SK-N-SH (cell line): ENCODE measurements around the gene RRP9. TPM values are rescaled to one million over a fixed set of nuclear protein-coding genes. Genes with fewer than 3 reads are reported as not detected.

Experiments
- CTCF ChIA-PET: fragments of 300-600, 350-600 bp; formaldehyde crosslinking; extraction: SDS; loops from one replicate; lab custom pipeline; 2021; lab: Yijun Ruan, JAX
- POLR2A ChIA-PET: fragments of 350-600 bp; sonication (Branson Sonifier 250); formaldehyde crosslinking; extraction: SDS; loops from one replicate; lab custom pipeline; 2020; ENCODE audit warnings: antibody characterized with exemption, inconsistent platforms; lab: Yijun Ruan, JAX
- DNase-seq: peaks from one replicate; pipeline ENCODE4 v3.0.0; 2012
- H2AFZ ChIP-seq: fragments of 200-600 bp; sonication (generic); 2 replicates; pipeline ENCODE4 v1.8.1; 2016; ENCODE audit warnings: antibody characterized with exemption, mild to moderate bottlenecking, low read depth
- H3F3A ChIP-seq: fragments of 200-600 bp; sonication (generic); replicated peaks from 2 replicates; pipeline ENCODE3; 2016; ENCODE audit warnings: antibody characterized with exemption, mild to moderate bottlenecking; ENCODE audit not compliant: insufficient read depth
- H3K27ac ChIP-seq, 2 experiments: fragments of 200-500 bp in 1 of 2; fragments of 200-600 bp in 1 of 2; sonication (Bioruptor generic) in 1 of 2; sonication (generic), shearing (Covaris generic) in 1 of 2; 2 replicates each; pipeline versions ENCODE4 v1.5.1 to v1.6.1; 2014 to 2016; ENCODE audit warnings: low read depth in 2 of 2, inconsistent platforms in 1 of 2, low read length in 1 of 2, mild to moderate bottlenecking in 1 of 2, mixed read lengths in 1 of 2
- H3K27me3 ChIP-seq: fragments of 200-600 bp; sonication (generic), shearing (Covaris generic); 2 replicates; pipeline ENCODE4 v1.6.1; 2016; ENCODE audit warnings: mixed run types; ENCODE audit not compliant: insufficient read depth
- H3K36me3 ChIP-seq, 2 experiments: fragments of 200-500 bp in 1 of 2; fragments of 200-600 bp in 1 of 2; sonication (Bioruptor generic) in 1 of 2; sonication (generic) in 1 of 2; replicated peaks in 1 of 2; 2 replicates each; pipeline versions ENCODE3 to v1.5.1; 2014 to 2016; ENCODE audit warnings: low read length in 1 of 2, mild to moderate bottlenecking in 1 of 2; ENCODE audit not compliant: insufficient read depth in 2 of 2, control insufficient read depth in 1 of 2
- H3K4me1 ChIP-seq, 2 experiments: fragments of 200-500 bp in 1 of 2; fragments of 200-600 bp in 1 of 2; sonication (Bioruptor generic) in 1 of 2; sonication (generic), shearing (Covaris generic) in 1 of 2; 2 replicates each; pipeline versions ENCODE4 v1.5.1 to v1.6.1; 2014 to 2016; ENCODE audit warnings: low read depth in 1 of 2, low read length in 1 of 2, mixed run types in 1 of 2; ENCODE audit not compliant: insufficient read depth in 2 of 2, control insufficient read depth in 1 of 2
- H3K4me2 ChIP-seq: fragments of 200-600 bp; sonication (generic), shearing (Covaris generic); 2 replicates; pipeline ENCODE4 v1.6.1; 2017; ENCODE audit warnings: mixed run types
- H3K4me3 ChIP-seq, 2 experiments: fragments of 200-500 bp in 1 of 2; fragments of 200-600 bp in 1 of 2; sonication (Bioruptor generic) in 1 of 2; sonication (generic), shearing (Covaris generic) in 1 of 2; 2 replicates each; pipeline versions ENCODE4 v1.5.1 to v1.8.1; 2014 to 2016; ENCODE audit warnings: low read depth in 2 of 2, inconsistent platforms in 1 of 2, low read length in 1 of 2, mild to moderate bottlenecking in 1 of 2, mixed read lengths in 1 of 2, moderate library complexity in 1 of 2
- H3K79me2 ChIP-seq: fragments of 200-600 bp; sonication (generic); 2 replicates; pipeline ENCODE4 v1.8.1; 2017; ENCODE audit warnings: mild to moderate bottlenecking; ENCODE audit not compliant: insufficient read depth
- H3K9ac ChIP-seq: fragments of 200-600 bp; sonication (generic); 2 replicates; pipeline ENCODE4 v1.6.1; 2017; ENCODE audit warnings: mixed run types
- H3K9me2 ChIP-seq: fragments of 200-600 bp; sonication (generic); 2 replicates; pipeline ENCODE4 v1.6.1; 2017; ENCODE audit warnings: mixed run types
- H3K9me3 ChIP-seq: fragments of 200-600 bp; sonication (generic); 2 replicates; pipeline ENCODE4 v1.6.1; 2017; ENCODE audit warnings: mixed run types, mild to moderate bottlenecking, moderate library complexity
- H4K20me1 ChIP-seq: fragments of 200-600 bp; sonication (generic); 2 replicates; pipeline ENCODE4 v1.6.1; 2017; ENCODE audit warnings: mild to moderate bottlenecking, mixed run types; ENCODE audit not compliant: insufficient read depth
- CHD2 ChIP-seq: fragments of 150-350 bp; IDR thresholded peaks from 2 replicates; pipeline ENCODE4 v1.6.1; 2018; ENCODE audit warnings: low read length; ENCODE audit not compliant: partially characterized antibody
- ELF1 ChIP-seq: IDR thresholded peaks from 2 replicates; pipeline ENCODE4 v1.4.0; 2012
- EP300 ChIP-seq, 2 experiments: IDR thresholded peaks; 2 replicates each; pipeline versions ENCODE4 v1.4.0 to v1.6.1; 2012; ENCODE audit warnings: borderline replicate concordance in 1 of 2, low read depth in 1 of 2, low read length in 1 of 2
- EZH2phosphoT487 ChIP-seq: fragments of 200-600 bp; sonication (generic); IDR thresholded peaks from 2 replicates; pipeline ENCODE4 v1.6.1; 2017; ENCODE audit warnings: low read depth, mixed run types, mild to moderate bottlenecking, antibody characterized with exemption, moderate library complexity, borderline replicate concordance
- FOXJ3 ChIP-seq: sonication (generic); formaldehyde crosslinking; IDR thresholded peaks from 2 replicates; pipeline ENCODE4 v1.5.1; 2020; ENCODE audit warnings: mild to moderate bottlenecking, missing genetic modification reagents
- FOXM1 ChIP-seq: IDR thresholded peaks from 2 replicates; pipeline ENCODE4 v1.4.0; 2012; ENCODE audit warnings: low read depth, mild to moderate bottlenecking
- GABPA ChIP-seq: IDR thresholded peaks from 2 replicates; pipeline ENCODE4 v1.4.0; 2012; ENCODE audit warnings: low read depth, mild to moderate bottlenecking
- JUND ChIP-seq: IDR thresholded peaks from 2 replicates; pipeline ENCODE4 v1.4.0; 2012
- MEF2A ChIP-seq: IDR thresholded peaks from 2 replicates; pipeline ENCODE4 v1.4.0; 2012; ENCODE audit warnings: low read depth, borderline replicate concordance
- MXI1 ChIP-seq: IDR thresholded peaks from 2 replicates; pipeline ENCODE4 v1.6.1; 2012; ENCODE audit warnings: mild to moderate bottlenecking, low read depth, low read length, improper control_type of control experiment
- NFIC ChIP-seq: IDR thresholded peaks from 2 replicates; pipeline ENCODE4 v1.4.0; 2012; ENCODE audit warnings: borderline replicate concordance
- NRF1 ChIP-seq: IDR thresholded peaks from 2 replicates; pipeline ENCODE4 v1.6.1; 2012; ENCODE audit warnings: low read depth, mild to moderate bottlenecking, low read length
- POLR2AphosphoS5 ChIP-seq: IDR thresholded peaks from 2 replicates; pipeline ENCODE4 v1.6.1; 2012; ENCODE audit warnings: low read depth, low read length
- RAD21 ChIP-seq: IDR thresholded peaks from 2 replicates; pipeline ENCODE4 v1.6.1; 2012; ENCODE audit warnings: mild to moderate bottlenecking, low read length
- RCOR1 ChIP-seq: fragments of 150-350 bp; IDR thresholded peaks from 2 replicates; pipeline ENCODE4 v1.6.1; 2017; ENCODE audit warnings: antibody characterized with exemption, low read length
- RFX5 ChIP-seq: IDR thresholded peaks from 2 replicates; pipeline ENCODE4 v1.6.1; 2012; ENCODE audit warnings: mild to moderate bottlenecking, improper control_type of control experiment, low read length
- SIN3A ChIP-seq: IDR thresholded peaks from 2 replicates; pipeline ENCODE4 v1.6.1; 2012; ENCODE audit warnings: low read depth, mild to moderate bottlenecking, low read length, moderate library complexity, borderline replicate concordance
- SMC3 ChIP-seq: IDR thresholded peaks from 2 replicates; pipeline ENCODE4 v1.6.1; 2012; ENCODE audit warnings: low read depth, low read length, improper control_type of control experiment
- TAF1 ChIP-seq: IDR thresholded peaks from 2 replicates; pipeline ENCODE4 v1.6.1; 2012; ENCODE audit warnings: low read depth, mild to moderate bottlenecking, low read length, moderate library complexity, borderline replicate concordance
- TCF12 ChIP-seq: IDR thresholded peaks from 2 replicates; pipeline ENCODE4 v1.4.0; 2012
- TEAD4 ChIP-seq: IDR thresholded peaks from 2 replicates; pipeline ENCODE4 v1.4.0; 2012; ENCODE audit warnings: mild to moderate bottlenecking, borderline replicate concordance; ENCODE audit not compliant: insufficient read depth
- YY1 ChIP-seq: IDR thresholded peaks from 2 replicates; pipeline ENCODE4 v1.4.0; 2012; ENCODE audit warnings: low read depth, mild to moderate bottlenecking
- WGBS: methylation state at CpG from one replicate; pipeline ENCODE4 v1.1.6; 2017; ENCODE audit warnings: low lambda C conversion rate; 5-methylcytosine and 5-hydroxymethylcytosine counted together
- polyA plus RNA-seq, 3 experiments: library from polyadenylated mRNA; depleted of rRNA; stranded (reverse); fragments of >200 nt; gene quantifications; 2 replicates each; pipeline ENCODE4 v1.2.3, GENCODE V29; 2012
- TF ChIP-seq, protein P1 (sequence below): IDR thresholded peaks from 2 replicates; pipeline ENCODE4 v1.4.0; 2012; ENCODE audit warnings: low read depth, borderline replicate concordance
- TF ChIP-seq, protein P2 (sequence below): fragments of 200-600 bp; sonication (generic); IDR thresholded peaks from 2 replicates; pipeline ENCODE4 v1.6.1; 2017; ENCODE audit warnings: antibody characterized with exemption, mild to moderate bottlenecking, moderate library complexity
- TF ChIP-seq, protein P3 (sequence below): IDR thresholded peaks from 2 replicates; pipeline ENCODE4 v1.4.0; 2012; ENCODE audit warnings: low read depth, borderline replicate concordance
- TF ChIP-seq, protein P4 (sequence below): IDR thresholded peaks from 2 replicates; pipeline ENCODE4 v1.4.0; 2012; ENCODE audit warnings: low read depth

Gene RRP9, protein sequence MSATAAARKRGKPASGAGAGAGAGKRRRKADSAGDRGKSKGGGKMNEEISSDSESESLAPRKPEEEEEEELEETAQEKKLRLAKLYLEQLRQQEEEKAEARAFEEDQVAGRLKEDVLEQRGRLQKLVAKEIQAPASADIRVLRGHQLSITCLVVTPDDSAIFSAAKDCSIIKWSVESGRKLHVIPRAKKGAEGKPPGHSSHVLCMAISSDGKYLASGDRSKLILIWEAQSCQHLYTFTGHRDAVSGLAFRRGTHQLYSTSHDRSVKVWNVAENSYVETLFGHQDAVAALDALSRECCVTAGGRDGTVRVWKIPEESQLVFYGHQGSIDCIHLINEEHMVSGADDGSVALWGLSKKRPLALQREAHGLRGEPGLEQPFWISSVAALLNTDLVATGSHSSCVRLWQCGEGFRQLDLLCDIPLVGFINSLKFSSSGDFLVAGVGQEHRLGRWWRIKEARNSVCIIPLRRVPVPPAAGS
- 49.6 and 52.0 TPM in 2 replicates for polyA plus RNA-seq (2012; rRNA removed)
- polyA plus RNA-seq (2012; cell fraction: cytosol; rRNA removed) = 26.7 and 37.1 TPM in 2 replicates
- 45.8 and 51.3 TPM in 2 replicates for polyA plus RNA-seq (2012; cell fraction: nucleus; rRNA removed)

DNA sequence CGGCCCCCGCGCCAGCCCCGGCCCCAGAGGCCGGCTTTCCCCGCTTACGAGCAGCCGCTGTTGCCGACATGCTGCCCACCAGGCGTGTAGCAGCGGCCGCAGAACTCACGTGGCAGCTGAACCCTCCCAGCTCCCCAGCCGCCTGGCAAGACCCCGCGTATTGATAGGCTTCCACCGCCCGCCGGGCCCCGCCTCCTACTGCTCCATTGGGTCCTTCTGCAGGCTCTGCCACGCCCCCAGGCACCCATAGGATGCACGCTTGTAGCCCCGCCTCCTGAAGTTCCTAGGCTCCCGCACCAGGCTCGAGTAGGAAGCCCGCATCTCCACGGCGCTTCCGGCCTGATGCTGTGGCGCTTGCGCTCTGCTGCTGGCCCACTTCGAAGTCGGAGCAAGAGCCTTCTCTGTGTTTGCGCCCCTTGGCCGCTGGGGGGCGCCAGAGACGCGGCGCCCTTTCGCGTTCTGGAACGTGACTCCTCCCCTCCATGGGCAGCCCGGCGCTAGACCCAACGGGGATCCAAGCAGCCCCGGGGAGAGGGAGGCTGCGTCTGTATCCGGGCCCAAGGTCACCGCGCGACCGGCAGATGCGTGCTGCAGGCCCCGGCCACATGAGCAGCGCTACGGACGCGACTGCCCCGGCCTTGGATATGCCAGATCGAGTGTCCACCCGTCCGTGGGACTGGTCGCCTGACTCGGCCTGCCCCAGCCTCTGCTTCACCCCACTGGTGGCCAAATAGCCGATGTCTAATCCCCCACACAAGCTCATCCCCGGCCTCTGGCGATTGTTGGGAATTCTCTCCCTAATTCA is at the start of gene RRP9, which contains the start of gene PARP3:
TSS of gene RRP9 (minus strand) at position 107 of the 805 bp plus-strand sequence. CDS start at position 70, 37 bp downstream.
TSS of gene PARP3 (plus strand) at position 566 of the 805 bp plus-strand sequence. CDS start 993 bp downstream, outside the sequence.
- no peaks in the 10 kb centered on the region for H3K27me3 ChIP-seq
- H3K9me3 ChIP-seq = no peaks in the 10 kb centered on the region
- H3K27ac ChIP-seq = peak within 1 kb of the TSS; percentile 85 to 97
- DNase-seq = peak; percentile 99
- WGBS = 20% methylated on average over 1 of the region's 67 CpGs
- CTCF ChIA-PET = interaction anchor here (0.6 to 5.3 kb wide), 29 partner anchors 9 to 466 kb away, joined by 3 to 80 read pairs (median 6); partner anchors contain the start of genes ABHD14A, ABHD14B, ACY1 and GPR62
- H3K4me3 ChIP-seq = peak within 1 kb of the TSS; percentile 85 to 95
- H3K36me3 ChIP-seq = peaks cover 0 to 20% of the 10 kb centered on the region in 2 experiments
- peak within 1 kb of the TSS; percentile 85 for H3K9ac ChIP-seq
- no peaks in the 10 kb centered on the region for H3F3A ChIP-seq
- H3K4me2 ChIP-seq = peak within 1 kb of the TSS; percentile 95
- POLR2A ChIA-PET = interaction anchor here (0.7 to 2.3 kb wide), 9 partner anchors 16 to 60 kb away, joined by 3 to 19 read pairs (median 4); partner anchors contain the start of genes ABHD14B, PCBP4 and RPL29
- no peaks in the 10 kb centered on the region for H3K9me2 ChIP-seq
- H3K79me2 ChIP-seq = peaks cover 33% of the 10 kb centered on the region
- 0 out of 2 replicates have a peak, but pooled peaks cover 6% of the 10 kb centered on the region for H4K20me1 ChIP-seq
- peaks cover 11 to 18% of the 10 kb centered on the region in 2 experiments; a peak in 3 of 4 replicates for H3K4me1 ChIP-seq
- peak within 1 kb of the TSS; percentile 80 for H2AFZ ChIP-seq
- TF ChIP-seq YY1 (0 out of 2 replicates have a peak, but pooled peaks have one; percentile 46), MEF2A (no peak), POLR2AphosphoS5 (peak; percentile 62), TAF1 (peak; percentile 58; the same call in 1 of the 2 replicates), TCF12 (no peak; the same call in 1 of the 2 replicates), TEAD4 (no peak), FOXJ3 (CRISPR knock-in tag) (no peak), JUND (no peak), MXI1 (peak; percentile 100), RCOR1 (peak; percentile 39; the same call in 1 of the 2 replicates), CHD2 (no peak), NFIC (no peak; the same call in 1 of the 2 replicates), SIN3A (peak; percentile 94), RFX5 (peak; percentile 42; the same call in 1 of the 2 replicates), SMC3 (peak; percentile 85), EP300 (IDR thresholded peaks at IDR 0.05; ENCODE audit: borderline replicate concordance in 1 of 2, low read depth in 1 of 2, low read length in 1 of 2) (no peak; a peak in 1 of 4 replicates), EZH2phosphoT487 (no peak), NRF1 (peak; percentile 82), ELF1 (peak; percentile 87), RAD21 (peak; percentile 98), GABPA (peak; percentile 65), FOXM1 (no peak)
- TF ChIP-seq, protein P1, sequence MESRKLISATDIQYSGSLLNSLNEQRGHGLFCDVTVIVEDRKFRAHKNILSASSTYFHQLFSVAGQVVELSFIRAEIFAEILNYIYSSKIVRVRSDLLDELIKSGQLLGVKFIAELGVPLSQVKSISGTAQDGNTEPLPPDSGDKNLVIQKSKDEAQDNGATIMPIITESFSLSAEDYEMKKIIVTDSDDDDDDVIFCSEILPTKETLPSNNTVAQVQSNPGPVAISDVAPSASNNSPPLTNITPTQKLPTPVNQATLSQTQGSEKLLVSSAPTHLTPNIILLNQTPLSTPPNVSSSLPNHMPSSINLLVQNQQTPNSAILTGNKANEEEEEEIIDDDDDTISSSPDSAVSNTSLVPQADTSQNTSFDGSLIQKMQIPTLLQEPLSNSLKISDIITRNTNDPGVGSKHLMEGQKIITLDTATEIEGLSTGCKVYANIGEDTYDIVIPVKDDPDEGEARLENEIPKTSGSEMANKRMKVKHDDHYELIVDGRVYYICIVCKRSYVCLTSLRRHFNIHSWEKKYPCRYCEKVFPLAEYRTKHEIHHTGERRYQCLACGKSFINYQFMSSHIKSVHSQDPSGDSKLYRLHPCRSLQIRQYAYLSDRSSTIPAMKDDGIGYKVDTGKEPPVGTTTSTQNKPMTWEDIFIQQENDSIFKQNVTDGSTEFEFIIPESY = no peak
- TF ChIP-seq, protein P2, sequence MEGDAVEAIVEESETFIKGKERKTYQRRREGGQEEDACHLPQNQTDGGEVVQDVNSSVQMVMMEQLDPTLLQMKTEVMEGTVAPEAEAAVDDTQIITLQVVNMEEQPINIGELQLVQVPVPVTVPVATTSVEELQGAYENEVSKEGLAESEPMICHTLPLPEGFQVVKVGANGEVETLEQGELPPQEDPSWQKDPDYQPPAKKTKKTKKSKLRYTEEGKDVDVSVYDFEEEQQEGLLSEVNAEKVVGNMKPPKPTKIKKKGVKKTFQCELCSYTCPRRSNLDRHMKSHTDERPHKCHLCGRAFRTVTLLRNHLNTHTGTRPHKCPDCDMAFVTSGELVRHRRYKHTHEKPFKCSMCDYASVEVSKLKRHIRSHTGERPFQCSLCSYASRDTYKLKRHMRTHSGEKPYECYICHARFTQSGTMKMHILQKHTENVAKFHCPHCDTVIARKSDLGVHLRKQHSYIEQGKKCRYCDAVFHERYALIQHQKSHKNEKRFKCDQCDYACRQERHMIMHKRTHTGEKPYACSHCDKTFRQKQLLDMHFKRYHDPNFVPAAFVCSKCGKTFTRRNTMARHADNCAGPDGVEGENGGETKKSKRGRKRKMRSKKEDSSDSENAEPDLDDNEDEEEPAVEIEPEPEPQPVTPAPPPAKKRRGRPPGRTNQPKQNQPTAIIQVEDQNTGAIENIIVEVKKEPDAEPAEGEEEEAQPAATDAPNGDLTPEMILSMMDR = peak; percentile 98
- TF ChIP-seq, protein P3, sequence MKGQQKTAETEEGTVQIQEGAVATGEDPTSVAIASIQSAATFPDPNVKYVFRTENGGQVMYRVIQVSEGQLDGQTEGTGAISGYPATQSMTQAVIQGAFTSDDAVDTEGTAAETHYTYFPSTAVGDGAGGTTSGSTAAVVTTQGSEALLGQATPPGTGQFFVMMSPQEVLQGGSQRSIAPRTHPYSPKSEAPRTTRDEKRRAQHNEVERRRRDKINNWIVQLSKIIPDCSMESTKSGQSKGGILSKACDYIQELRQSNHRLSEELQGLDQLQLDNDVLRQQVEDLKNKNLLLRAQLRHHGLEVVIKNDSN = peak; percentile 78
- TF ChIP-seq, protein P4, sequence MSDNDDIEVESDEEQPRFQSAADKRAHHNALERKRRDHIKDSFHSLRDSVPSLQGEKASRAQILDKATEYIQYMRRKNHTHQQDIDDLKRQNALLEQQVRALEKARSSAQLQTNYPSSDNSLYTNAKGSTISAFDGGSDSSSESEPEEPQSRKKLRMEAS = peak; percentile 98
